ENCODE measurements around the gene MYOCD. TPM values are rescaled to one million over a fixed set of nuclear protein-coding genes. Genes with fewer than 3 reads are reported as not detected.
"Not testable (repeated sequence)": the region's sequence is repeated elsewhere in the genome, so short reads cannot be mapped to it uniquely, and the experiment has no call there.

Gene MYOCD
- total RNA-seq, 6 experiments from 2014 or later, result 0.07 to 2.4 (median 0.11) TPM

- DNase-seq, result no peak
- Histone ChIP-seq H3K4me3 (no peak overlapping the region), H3K4me1 (no peaks in the 10 kb centered on the region), H3K27me3 (no peaks in the 10 kb centered on the region), H3K27ac (no peak overlapping the region), H3K9me3 (no peaks in the 10 kb centered on the region), H3K36me3 (no peaks in the 10 kb centered on the region)
- 50% methylated on average over 6 of the region's 6 CpGs for WGBS (ENCODE audit: insufficient coverage, low coverage, low lambda C conversion rate, missing lambda C conversion rate)
- no peak for ATAC-seq
- intact Hi-C loops (cut with DNase I), result no loop called here
- no peak for TF ChIP-seq POLR2A (IDR thresholded peaks at IDR 0.05)
- TF ChIP-seq, protein P1, sequence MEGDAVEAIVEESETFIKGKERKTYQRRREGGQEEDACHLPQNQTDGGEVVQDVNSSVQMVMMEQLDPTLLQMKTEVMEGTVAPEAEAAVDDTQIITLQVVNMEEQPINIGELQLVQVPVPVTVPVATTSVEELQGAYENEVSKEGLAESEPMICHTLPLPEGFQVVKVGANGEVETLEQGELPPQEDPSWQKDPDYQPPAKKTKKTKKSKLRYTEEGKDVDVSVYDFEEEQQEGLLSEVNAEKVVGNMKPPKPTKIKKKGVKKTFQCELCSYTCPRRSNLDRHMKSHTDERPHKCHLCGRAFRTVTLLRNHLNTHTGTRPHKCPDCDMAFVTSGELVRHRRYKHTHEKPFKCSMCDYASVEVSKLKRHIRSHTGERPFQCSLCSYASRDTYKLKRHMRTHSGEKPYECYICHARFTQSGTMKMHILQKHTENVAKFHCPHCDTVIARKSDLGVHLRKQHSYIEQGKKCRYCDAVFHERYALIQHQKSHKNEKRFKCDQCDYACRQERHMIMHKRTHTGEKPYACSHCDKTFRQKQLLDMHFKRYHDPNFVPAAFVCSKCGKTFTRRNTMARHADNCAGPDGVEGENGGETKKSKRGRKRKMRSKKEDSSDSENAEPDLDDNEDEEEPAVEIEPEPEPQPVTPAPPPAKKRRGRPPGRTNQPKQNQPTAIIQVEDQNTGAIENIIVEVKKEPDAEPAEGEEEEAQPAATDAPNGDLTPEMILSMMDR (IDR thresholded peaks at IDR 0.05), result no peak
Observed at GRCh38 chr17:12631076-12631475, 34.6 kb upstream of the MYOCD start.

DNA sequence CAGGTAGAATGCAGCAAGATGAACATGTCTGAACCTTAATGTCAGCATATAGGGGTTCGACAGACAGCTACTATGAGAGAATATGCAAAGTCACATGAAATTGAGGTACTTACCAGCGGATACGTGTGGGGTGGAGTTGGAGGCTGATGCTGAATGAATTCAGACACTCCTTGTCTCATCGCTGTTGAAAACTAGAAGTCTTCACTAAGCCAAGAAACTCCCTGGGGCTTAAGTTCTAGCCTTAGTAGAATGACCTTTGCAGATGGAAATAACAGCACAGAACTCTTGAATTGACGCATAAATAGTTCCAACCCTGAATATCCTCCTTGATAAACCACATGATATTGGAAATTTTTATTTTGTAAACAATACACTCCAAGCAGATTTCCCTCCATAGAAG is 32.9 kb upstream of the MYOCD start:
- intact Hi-C loops (cut with DNase I), result no loop called here
- no peak for DNase-seq
- Histone ChIP-seq H3K27ac (no peak overlapping the region), H3K27me3 (no peaks in the 10 kb centered on the region), H3K4me3 (no peak overlapping the region), H3K9me3 (no peaks in the 10 kb centered on the region), H3K4me1 (no peaks in the 10 kb centered on the region), H3K36me3 (no peaks in the 10 kb centered on the region)
- WGBS (ENCODE audit: insufficient coverage, low coverage, low lambda C conversion rate, missing lambda C conversion rate), result 72% methylated on average over 5 of the region's 5 CpGs
- no peak for TF ChIP-seq POLR2A (IDR thresholded peaks at IDR 0.05)
- TF ChIP-seq, protein P1 (IDR thresholded peaks at IDR 0.05), result no peak
- no peak for ATAC-seq

DNA sequence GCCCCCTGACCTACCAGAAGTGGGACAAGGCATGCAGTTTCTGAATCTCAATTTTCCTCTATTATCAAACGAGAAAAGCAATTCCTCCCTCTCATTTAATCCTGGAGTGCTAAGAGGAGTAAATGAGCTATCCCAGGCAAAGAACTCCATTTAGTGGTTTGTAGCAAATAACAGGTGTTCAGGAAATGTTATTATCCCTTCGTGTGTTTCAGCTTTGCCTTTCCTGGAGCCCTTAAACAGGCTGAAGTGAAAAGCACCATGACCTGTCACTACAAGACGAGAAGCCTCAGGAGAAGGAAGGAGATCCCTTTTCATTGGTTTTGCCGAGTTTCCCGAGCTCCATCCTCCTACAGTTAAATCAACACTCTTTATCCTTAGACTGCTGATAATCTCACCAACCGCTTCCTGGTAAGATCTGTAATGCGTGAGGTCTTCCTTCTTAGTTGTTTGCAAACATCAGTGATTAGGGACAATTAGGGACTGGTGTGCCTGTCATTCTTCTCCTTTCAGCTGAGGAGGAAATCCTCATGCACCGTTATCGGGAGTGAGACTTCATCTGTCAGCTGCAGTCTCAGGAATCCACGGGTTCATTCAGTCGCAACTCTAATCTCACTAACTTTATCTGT is 30.8 kb upstream of the MYOCD start:
- DNase-seq, result no peak
- intact Hi-C loops (cut with DNase I), result no loop called here
- WGBS (ENCODE audit: insufficient coverage, low coverage, low lambda C conversion rate, missing lambda C conversion rate), result 5% methylated on average over 11 of the region's 11 CpGs
- no peak for ATAC-seq
- Histone ChIP-seq H3K27ac (no peak overlapping the region), H3K27me3 (no peaks in the 10 kb centered on the region), H3K36me3 (no peaks in the 10 kb centered on the region), H3K4me3 (no peak overlapping the region), H3K4me1 (no peaks in the 10 kb centered on the region), H3K9me3 (no peaks in the 10 kb centered on the region)
- TF ChIP-seq, protein P1 (IDR thresholded peaks at IDR 0.05), result no peak
- TF ChIP-seq POLR2A (IDR thresholded peaks at IDR 0.05), result no peak

DNA sequence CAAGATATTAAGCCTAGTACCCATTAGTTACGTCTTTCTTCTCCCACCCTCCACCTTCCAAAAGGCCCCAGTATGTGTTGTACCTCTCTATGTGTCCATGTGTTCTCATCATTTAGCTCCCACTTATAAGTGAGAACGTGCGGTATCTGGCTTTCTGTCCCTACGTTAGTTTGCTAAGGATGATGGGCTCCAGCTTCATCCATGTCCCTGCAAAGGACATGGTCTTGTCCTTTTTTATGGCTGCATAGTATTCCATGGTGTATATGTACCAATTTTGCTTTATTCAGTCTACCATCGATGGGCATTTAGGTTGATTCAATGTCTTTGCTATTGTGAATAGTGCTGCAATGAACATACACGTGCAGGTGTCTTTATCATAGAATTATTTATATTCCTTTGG is 29.7 kb upstream of the MYOCD start:
- H3K9me3 ChIP-seq; H3K27me3 ChIP-seq; intact Hi-C loops (cut with DNase I); H3K4me3 ChIP-seq; H3K27ac ChIP-seq; DNase-seq; H3K36me3 ChIP-seq; ATAC-seq; H3K4me1 ChIP-seq: not testable (repeated sequence)
- 62% methylated on average over 6 of the region's 6 CpGs for WGBS (ENCODE audit: insufficient coverage, low coverage, low lambda C conversion rate, missing lambda C conversion rate)

GRCh38 chr17:12637015-12637414 is 28.7 kb upstream of the MYOCD start:
- 15% methylated on average over 2 of the region's 2 CpGs for WGBS (ENCODE audit: insufficient coverage, low coverage, low lambda C conversion rate, missing lambda C conversion rate)
- no peak for ATAC-seq

More at GRCh38 chr17:12637015-12637414, 28.7 kb upstream of the MYOCD start:
- Histone ChIP-seq H3K4me1 (no peaks in the 10 kb centered on the region), H3K36me3 (no peaks in the 10 kb centered on the region), H3K9me3 (no peaks in the 10 kb centered on the region), H3K27ac (no peak overlapping the region), H3K27me3 (no peaks in the 10 kb centered on the region), H3K4me3 (no peak overlapping the region)
- intact Hi-C loops (cut with DNase I), result no loop called here
- no peak for TF ChIP-seq POLR2A (IDR thresholded peaks at IDR 0.05)
- TF ChIP-seq, protein P1 (IDR thresholded peaks at IDR 0.05), result no peak
- no peak for DNase-seq

Measured in right lobe of liver (tissue), 6 donors.